Suprapubic skin (tissue), 4 donors: Measurements from ENCODE around the gene LIPH. TPM values are rescaled to one million over a fixed set of nuclear protein-coding genes. Genes with fewer than 3 reads are reported as not detected.
"Not testable (repeated sequence)": the region's sequence is repeated elsewhere in the genome, so short reads cannot be mapped to it uniquely, and the experiment has no call there.

Source experiments
- DNase-seq, 2 donors: peaks; one replicate each; pipeline ENCODE4 v3.0.0-alpha.2; 2019; ENCODE audit warnings: low spot score in 2 of 2
- H3K27ac ChIP-seq: fragments of 200-600 bp; sonication (generic); one replicate; pipeline ENCODE4 v1.5.1; 2019
- H3K27me3 ChIP-seq: fragments of 200-600 bp; sonication (generic); one replicate; pipeline ENCODE4 v1.5.1; 2019
- H3K36me3 ChIP-seq: fragments of 200-600 bp; sonication (generic); one replicate; pipeline ENCODE4 v1.5.1; 2019
- H3K4me1 ChIP-seq: fragments of 200-600 bp; sonication (generic); one replicate; pipeline ENCODE4 v1.5.1; 2019
- H3K4me3 ChIP-seq: fragments of 200-600 bp; sonication (generic); one replicate; pipeline ENCODE4 v1.5.1; 2019; ENCODE audit warnings: mild to moderate bottlenecking
- H3K9me3 ChIP-seq: fragments of 200-600 bp; sonication (generic); one replicate; pipeline ENCODE4 v1.5.1; 2019
- EP300 ChIP-seq: sonication (generic); formaldehyde crosslinking; IDR thresholded peaks from one replicate; pipeline ENCODE4 v1.6.1; 2017; ENCODE audit warnings: antibody characterized with exemption
- POLR2A ChIP-seq, 2 donors: fragments of 450-650 bp; IDR thresholded peaks; one replicate each; pipeline ENCODE4 v1.6.1; 2017; ENCODE audit warnings: antibody characterized with exemption in 2 of 2, mild to moderate bottlenecking in 2 of 2, moderate library complexity in 2 of 2
- POLR2AphosphoS5 ChIP-seq, 3 donors: sonication (generic); formaldehyde crosslinking; IDR thresholded peaks; one replicate each; pipeline ENCODE4 v1.6.1; 2017; ENCODE audit warnings: antibody characterized with exemption in 3 of 3
- WGBS: methylation state at CpG from one replicate; pipeline ENCODE4 v1.1.5; 2018; 5-methylcytosine and 5-hydroxymethylcytosine counted together
- total RNA-seq, 4 donors: library from RNA; depleted of rRNA; stranded (reverse); fragments of >200 nt; gene quantifications; one replicate each; pipeline ENCODE4 v1.1.0, GENCODE V29; 2016
- TF ChIP-seq, protein P1 (sequence below), 2 donors: fragments of 200-600 bp in 1 of 2; fragments of 450-650 bp in 1 of 2; sonication (generic) in 1 of 2; IDR thresholded peaks; one replicate each; pipeline ENCODE4 v1.5.1; 2016 to 2019; ENCODE audit warnings: antibody characterized with exemption in 2 of 2, mild to moderate bottlenecking in 1 of 2, moderate library complexity in 1 of 2

The LIPH gene
- total RNA-seq, 4 donors from 2014 or later, result 10.6 to 18.3 (median 14.7) TPM

DNA sequence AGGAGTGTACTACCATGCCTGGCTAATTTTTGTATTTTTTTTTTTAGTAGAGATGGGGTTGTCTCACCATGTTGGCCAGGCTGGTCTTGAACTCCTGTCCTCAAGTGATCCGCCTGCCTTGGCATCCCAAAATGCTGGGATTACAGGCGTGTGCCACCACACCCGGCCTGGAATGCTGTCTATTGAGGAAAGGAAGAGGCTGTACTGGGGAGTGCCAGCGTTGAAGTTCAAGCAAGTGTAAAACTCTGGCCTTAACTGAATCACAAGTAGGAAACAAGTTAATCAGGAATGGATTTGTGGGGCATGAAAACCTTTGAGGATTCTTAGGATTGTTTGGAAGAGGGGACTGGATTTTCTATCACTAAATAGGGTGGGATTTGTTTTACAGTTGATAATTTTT is 32.3 kb upstream of the LIPH start:
- TF ChIP-seq POLR2A (IDR thresholded peaks at IDR 0.05) (no peak), POLR2AphosphoS5 (IDR thresholded peaks at IDR 0.05) (no peak), EP300 (no peak)
- TF ChIP-seq, protein P1, sequence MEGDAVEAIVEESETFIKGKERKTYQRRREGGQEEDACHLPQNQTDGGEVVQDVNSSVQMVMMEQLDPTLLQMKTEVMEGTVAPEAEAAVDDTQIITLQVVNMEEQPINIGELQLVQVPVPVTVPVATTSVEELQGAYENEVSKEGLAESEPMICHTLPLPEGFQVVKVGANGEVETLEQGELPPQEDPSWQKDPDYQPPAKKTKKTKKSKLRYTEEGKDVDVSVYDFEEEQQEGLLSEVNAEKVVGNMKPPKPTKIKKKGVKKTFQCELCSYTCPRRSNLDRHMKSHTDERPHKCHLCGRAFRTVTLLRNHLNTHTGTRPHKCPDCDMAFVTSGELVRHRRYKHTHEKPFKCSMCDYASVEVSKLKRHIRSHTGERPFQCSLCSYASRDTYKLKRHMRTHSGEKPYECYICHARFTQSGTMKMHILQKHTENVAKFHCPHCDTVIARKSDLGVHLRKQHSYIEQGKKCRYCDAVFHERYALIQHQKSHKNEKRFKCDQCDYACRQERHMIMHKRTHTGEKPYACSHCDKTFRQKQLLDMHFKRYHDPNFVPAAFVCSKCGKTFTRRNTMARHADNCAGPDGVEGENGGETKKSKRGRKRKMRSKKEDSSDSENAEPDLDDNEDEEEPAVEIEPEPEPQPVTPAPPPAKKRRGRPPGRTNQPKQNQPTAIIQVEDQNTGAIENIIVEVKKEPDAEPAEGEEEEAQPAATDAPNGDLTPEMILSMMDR (IDR thresholded peaks at IDR 0.05), result no peak
- 64% methylated on average over 4 of the region's 4 CpGs for WGBS

DNA sequence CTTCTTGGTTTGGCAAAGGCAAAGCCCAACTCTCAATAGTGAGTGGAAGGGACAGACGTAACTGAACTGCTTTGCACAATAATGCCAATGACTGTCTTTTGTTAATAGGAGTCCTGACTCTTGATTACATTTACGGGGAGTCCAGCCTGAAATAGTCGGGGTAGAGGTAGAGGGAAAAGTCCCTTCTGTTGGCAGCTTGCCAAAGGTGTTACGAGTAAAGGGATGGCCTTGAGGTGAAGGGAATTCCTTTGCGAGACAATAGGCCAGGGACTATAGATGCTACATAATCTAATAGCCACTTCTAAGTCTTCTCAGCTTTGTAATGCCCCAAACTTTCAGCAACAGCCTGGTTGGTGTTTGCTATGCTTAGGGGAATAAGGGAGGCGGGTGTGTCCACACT is 31.5 kb upstream of the LIPH start:
- H3K27ac ChIP-seq, result no peak overlapping the region
- H3K4me3 ChIP-seq, result no peak overlapping the region
- no peaks in the 10 kb centered on the region for H3K36me3 ChIP-seq
- no peak for DNase-seq
- peaks cover 25% of the 10 kb centered on the region for H3K4me1 ChIP-seq
- no peaks in the 10 kb centered on the region for H3K27me3 ChIP-seq
- WGBS, result 63% methylated on average over 6 of the region's 6 CpGs
- TF ChIP-seq EP300 (no peak), POLR2AphosphoS5 (IDR thresholded peaks at IDR 0.05) (no peak)
- no peaks in the 10 kb centered on the region for H3K9me3 ChIP-seq

More for the DNA sequence above, 32.3 kb upstream of the LIPH start:
- peaks cover 29% of the 10 kb centered on the region for H3K4me1 ChIP-seq
- no peak overlapping the region for H3K4me3 ChIP-seq
- H3K36me3 ChIP-seq, result no peaks in the 10 kb centered on the region
- no peaks in the 10 kb centered on the region for H3K9me3 ChIP-seq
- H3K27me3 ChIP-seq, result no peaks in the 10 kb centered on the region
- DNase-seq, result no peak
- H3K27ac ChIP-seq, result no peak overlapping the region

- TF ChIP-seq POLR2A (IDR thresholded peaks at IDR 0.05), result no peak
- TF ChIP-seq EP300, result no peak
- TF ChIP-seq, protein P1 (IDR thresholded peaks at IDR 0.05), result no peak
- TF ChIP-seq POLR2AphosphoS5 (IDR thresholded peaks at IDR 0.05), result no peak
- Histone ChIP-seq H3K27ac (no peak overlapping the region), H3K9me3 (no peaks in the 10 kb centered on the region), H3K27me3 (no peaks in the 10 kb centered on the region), H3K36me3 (no peaks in the 10 kb centered on the region), H3K4me1 (peaks cover 19% of the 10 kb centered on the region), H3K4me3 (no peak overlapping the region)
- WGBS, result 16% methylated on average over 3 of the region's 3 CpGs
- DNase-seq, result no peak
These were observed 30.5 kb upstream of the LIPH start for GRCh38 chr3:185582871-185583270.

- no peaks in the 10 kb centered on the region for H3K9me3 ChIP-seq
- WGBS, result 68% methylated on average over 3 of the region's 3 CpGs
- H3K27me3 ChIP-seq, result no peaks in the 10 kb centered on the region
- no peak for TF ChIP-seq EP300
- TF ChIP-seq, protein P1 (IDR thresholded peaks at IDR 0.05), result no peak
- no peak for TF ChIP-seq POLR2AphosphoS5 (IDR thresholded peaks at IDR 0.05)
- TF ChIP-seq POLR2A (IDR thresholded peaks at IDR 0.05), result no peak
- H3K27ac ChIP-seq, result no peak overlapping the region
- H3K36me3 ChIP-seq, result no peaks in the 10 kb centered on the region
- DNase-seq, result no peak
- peaks cover 13% of the 10 kb centered on the region for H3K4me1 ChIP-seq
- no peak overlapping the region for H3K4me3 ChIP-seq
These were observed 29.8 kb upstream of the LIPH start for GRCh38 chr3:185582236-185582635.

- H3K4me1 ChIP-seq, H3K36me3 ChIP-seq, H3K4me3 ChIP-seq, H3K27ac ChIP-seq, DNase-seq, H3K9me3 ChIP-seq, H3K27me3 ChIP-seq: not testable (repeated sequence)
- WGBS, result 30% methylated on average over 17 of the region's 17 CpGs
- TF ChIP-seq, protein P1 (IDR thresholded peaks at IDR 0.05), result peak in 1 of 2 donors; percentile 61
These were observed 22.9 kb upstream of the LIPH start for GRCh38 chr3:185575108-185575869.
